HG02943 (cell line): ENCODE data around the gene SLC35E2B.
"Not testable (repeated sequence)": the region's sequence is repeated elsewhere in the genome, so short reads cannot be mapped to it uniquely, and the experiment has no call there.

Experiments
- ATAC-seq: cut with Tn5 transposase; IDR thresholded peaks from one replicate; pipeline ENCODE4 v1.9.1; 2021; ENCODE audit warnings: mild to moderate bottlenecking, low read depth, moderate library complexity; ENCODE audit not compliant: unreplicated experiment

SLC35E2B gene

DNA sequence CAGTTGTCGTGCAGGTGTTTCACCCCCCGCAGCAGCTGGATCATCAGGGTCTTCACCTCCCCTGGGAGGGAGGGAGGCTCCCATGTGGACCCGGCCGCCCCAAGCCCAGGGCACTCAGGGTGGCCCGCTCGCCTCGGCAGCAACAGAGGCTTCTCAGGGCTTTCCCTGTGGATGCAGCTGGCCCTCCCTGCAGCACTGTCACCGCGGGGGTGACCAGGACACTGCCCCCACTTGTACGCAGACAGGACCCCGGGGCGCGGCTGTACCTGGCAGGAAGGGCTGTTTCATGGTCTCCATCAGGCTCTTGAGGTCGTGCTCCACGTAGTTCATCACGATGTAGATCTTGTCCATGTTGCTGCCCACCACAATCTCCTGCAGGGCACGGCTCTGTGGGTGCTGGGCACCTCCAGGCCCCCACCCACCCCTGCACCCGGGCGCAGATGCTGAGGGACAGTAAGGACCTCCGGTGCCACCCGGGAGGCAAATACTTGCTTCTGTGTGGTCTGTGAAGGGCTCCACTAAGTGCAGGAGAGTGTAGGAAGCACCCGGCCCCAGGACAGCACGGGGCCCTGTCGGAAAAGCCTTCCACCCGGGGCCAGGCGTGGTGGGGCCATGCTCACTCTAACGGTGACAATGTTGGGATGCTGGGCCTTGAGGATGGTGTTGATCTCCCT, 11.8 kb upstream of the SLC35E2B start:
- not testable (repeated sequence) for ATAC-seq

DNA sequence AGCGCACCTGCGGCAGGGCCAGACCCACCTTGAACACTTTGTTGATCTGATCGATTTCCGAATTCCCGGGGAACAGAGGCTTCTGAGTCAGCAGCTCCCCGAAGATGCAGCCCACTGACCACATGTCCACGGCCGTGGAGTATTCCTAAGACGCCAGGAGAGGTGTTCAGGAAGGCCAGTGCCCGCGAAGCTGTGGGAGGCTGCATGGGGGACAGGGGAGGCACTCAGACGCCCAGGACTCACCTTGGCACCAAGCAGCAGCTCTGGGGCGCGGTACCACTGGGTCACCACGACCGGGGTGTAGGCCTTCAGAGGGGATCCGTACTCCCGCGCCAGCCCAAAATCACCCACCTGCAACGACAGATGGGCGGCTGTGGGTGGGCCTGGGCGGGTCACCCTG, 11.2 kb upstream of the SLC35E2B start:
- no peak for ATAC-seq

- ATAC-seq = not testable (repeated sequence)
Observed at GRCh38 chr1:1702506-1702905, 9.9 kb upstream of the SLC35E2B start.

DNA sequence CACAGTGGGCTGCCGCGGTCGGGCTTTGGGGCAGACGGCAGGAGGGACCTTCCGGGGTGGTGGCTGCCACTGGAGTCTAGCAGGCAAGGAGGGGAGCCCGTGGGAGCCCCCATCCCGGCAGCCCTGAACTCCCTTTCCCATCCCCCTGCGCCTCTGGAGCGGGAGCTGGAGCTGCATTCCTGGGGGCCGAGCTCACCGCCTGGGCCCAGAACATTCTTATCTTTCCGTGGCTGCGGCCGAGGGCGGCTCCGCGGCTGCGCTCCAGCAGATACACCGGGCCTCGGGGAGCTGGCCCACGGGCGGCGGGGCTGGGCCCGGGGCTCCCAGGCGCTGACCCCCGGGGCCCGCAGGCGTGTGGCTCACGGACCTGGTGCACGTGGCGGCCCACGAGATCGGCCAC, 8.0 kb upstream of the SLC35E2B start:
- ATAC-seq = not testable (repeated sequence)

DNA sequence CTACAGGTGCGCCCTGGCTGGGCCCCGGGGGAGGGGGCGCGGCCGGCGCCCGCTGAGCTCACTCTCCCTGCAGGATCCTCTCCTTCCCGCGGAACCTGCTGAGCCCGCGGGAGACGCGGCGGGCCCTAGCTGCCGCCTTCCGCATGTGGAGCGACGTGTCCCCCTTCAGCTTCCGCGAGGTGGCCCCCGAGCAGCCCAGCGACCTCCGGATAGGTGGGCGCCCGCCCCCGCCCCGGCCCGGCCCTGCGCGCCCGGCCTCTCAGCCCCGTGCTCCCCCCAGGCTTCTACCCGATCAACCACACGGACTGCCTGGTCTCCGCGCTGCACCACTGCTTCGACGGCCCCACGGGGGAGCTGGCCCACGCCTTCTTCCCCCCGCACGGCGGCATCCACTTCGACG, 7.5 kb upstream of the SLC35E2B start:
- ATAC-seq = not testable (repeated sequence)

- not testable (repeated sequence) for ATAC-seq
Observed at GRCh38 chr1:1699061-1699460, 6.5 kb upstream of the SLC35E2B start.

- not testable (repeated sequence) for ATAC-seq
Observed at GRCh38 chr1:1697358-1698183, 5.0 kb upstream of the SLC35E2B start.

DNA sequence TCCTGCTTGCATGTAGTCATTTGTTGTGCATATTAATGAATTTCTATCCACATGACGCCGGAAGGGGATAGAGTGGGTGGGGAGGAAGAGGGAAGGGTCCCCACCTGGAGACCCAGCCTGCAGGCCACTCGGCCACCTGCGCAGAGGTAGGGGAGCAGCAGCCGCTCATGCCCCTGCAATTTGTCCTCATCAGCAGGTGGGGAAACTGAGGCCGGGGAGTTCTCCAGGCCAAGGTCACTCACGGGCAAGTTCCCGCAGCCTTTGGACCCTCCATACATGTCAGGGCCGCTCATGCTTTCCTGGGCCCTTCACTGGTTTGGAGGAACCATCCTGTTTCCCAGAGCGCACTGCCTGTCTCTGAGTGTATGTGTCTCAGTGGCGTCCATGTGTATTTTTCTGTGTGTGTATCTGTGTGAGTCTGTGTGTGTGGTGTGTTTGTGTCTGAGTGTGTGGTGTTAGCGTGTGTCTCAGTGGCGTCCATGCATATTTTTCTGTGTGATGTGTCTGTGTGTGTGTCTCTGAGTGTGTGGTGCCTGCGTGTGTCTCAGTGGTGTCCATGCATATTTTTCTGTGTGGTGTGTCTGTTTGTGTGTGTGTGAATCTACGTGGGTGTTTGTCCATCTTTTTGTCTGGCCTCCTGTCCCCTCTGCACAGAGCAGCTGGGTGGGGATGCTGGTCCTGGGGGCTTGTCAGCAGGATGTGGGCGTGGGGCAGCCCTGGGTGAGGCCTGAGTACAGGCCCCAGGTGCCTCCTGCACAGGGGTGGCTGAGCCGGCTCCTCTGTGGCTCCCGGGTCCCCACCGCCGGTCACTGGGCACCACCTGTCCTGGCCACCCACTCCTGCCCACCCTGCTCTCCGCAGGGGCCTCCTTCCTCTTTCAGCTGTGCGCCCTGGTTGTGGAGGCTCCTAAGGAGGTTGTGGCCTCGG, 4.1 kb upstream of the SLC35E2B start:
- not testable (repeated sequence) for ATAC-seq

DNA sequence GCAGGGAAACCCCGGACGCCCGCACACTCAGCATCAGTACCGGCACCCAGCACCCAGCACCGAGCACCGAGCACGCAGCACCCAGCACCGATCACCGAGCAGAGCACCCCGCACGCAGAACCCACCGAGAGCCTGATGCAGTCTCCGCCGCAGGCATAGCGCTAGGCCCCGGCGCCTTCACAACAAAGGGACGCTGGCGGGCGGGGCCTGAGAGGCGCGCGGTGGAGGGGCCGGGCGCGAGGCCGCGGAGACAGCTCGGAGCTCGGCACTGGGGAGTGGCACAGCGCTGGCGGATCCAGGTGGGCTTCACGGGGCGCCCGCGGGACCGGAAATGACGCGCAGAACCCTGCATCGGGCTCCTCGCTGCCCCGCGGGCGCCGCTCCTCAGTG, 276 bp downstream of the SLC35E2B start:
- peak; percentile 47 for ATAC-seq

DNA sequence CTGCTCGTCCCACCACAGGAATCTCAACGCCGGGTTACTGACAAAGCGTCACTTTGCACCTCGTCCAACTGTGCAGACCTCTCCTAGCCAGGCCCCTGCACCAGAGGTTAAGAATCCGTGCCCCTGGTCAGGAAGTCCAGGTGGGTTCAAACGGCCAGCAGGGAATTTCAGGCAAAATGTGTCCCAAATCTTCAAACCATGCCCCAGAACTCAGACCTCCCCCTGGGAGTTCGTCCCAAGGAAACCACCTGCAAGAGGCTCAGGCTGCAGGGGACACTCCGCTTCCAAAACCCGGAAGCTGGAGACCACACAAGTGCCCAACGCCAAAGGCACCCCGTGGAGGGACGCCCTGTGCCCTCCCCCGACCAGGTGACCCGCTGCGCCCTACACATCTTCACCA, 1.2 kb downstream of the SLC35E2B start:
- not testable (repeated sequence) for ATAC-seq

- not testable (repeated sequence) for ATAC-seq
Observed at GRCh38 chr1:1689526-1689925, 3.1 kb downstream of the SLC35E2B start.

GRCh38 chr1:1687846-1688245, 4.7 kb downstream of the SLC35E2B start:
- no peak for ATAC-seq

GRCh38 chr1:1684031-1684681, 8.4 kb downstream of the SLC35E2B start:
- no peak for ATAC-seq

DNA sequence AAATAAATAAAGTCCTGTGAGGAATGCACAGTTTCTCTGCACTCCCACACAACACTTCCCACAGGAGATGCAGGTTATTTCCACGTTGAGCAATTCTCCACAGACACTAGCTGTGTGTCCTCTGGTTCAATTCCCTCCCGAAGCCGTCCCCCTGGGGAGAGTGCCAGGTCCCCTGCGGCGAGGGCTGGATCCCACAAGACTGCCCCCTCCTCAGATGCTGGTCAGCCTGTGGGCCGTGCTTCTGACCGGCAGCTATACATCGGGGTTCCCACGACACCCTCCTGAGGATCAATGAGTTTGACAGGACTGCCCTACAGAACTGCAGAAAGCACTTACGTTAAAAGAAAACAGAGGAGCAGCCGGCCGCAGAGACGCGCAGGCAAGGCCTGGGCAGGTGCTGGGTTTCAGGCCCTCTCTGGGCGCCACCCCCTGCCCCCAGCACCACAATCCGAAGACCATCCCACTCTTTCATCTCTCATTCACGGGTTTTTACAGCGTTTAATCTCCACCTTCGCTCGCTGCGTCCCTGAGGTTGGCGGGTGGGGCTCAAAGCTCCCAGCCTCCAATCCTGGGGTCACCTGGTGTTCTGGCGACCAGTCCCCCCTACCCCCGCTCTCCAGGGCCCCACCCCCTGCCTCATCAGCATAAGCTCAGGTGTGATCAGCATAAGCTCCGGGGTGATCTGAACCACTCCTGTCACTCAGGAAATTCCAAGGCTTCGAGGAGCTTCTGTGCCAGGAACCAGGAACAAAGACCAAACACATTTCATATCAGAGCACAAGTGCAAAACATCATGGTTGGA, 9.3 kb downstream of the SLC35E2B start:
- ATAC-seq = no peak

GRCh38 chr1:1680912-1681273, 11.7 kb downstream of the SLC35E2B start:
- no peak for ATAC-seq

DNA sequence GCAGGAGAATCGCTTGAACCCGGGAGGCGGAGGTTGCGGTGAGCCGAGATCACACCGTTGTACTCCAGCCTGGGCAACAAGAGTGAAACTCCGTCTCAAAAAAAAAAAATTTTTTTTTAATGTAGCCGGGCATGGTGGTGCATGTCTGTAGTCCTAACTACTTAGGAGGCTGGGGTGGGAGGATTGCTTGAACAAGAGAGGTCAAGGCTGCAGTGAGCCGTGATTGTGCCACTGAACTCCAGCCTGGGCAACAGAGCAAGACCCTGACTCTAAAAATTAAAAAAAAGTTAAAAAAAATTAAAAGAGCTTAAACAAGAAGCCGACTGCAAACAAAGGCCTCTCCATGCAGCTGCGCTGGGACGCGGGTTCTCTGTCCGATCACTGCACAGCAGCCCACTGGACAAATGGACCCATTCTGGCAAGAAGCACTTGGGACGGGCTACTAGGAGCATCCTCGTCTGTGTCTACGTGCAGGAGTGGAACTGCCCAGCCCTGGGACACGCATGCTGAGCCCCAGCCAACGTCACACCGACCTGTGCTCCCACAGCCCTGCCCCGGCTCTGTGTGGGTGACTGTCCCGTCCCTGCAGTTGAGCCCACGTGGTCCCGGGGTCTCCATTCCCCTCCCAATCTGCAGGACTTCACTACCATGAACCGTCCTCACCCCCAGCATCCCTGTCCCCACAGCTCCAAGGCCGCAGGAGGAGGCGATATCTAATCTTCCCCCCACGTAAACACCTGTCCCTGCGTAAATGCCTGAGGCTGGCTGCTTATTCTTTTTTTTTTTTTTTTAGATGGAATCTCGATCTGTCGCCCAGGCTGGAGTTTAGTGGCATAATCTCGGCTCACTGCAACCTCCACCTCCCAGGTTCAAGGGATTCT, 12.3 kb downstream of the SLC35E2B start:
- ATAC-seq = no peak

DNA sequence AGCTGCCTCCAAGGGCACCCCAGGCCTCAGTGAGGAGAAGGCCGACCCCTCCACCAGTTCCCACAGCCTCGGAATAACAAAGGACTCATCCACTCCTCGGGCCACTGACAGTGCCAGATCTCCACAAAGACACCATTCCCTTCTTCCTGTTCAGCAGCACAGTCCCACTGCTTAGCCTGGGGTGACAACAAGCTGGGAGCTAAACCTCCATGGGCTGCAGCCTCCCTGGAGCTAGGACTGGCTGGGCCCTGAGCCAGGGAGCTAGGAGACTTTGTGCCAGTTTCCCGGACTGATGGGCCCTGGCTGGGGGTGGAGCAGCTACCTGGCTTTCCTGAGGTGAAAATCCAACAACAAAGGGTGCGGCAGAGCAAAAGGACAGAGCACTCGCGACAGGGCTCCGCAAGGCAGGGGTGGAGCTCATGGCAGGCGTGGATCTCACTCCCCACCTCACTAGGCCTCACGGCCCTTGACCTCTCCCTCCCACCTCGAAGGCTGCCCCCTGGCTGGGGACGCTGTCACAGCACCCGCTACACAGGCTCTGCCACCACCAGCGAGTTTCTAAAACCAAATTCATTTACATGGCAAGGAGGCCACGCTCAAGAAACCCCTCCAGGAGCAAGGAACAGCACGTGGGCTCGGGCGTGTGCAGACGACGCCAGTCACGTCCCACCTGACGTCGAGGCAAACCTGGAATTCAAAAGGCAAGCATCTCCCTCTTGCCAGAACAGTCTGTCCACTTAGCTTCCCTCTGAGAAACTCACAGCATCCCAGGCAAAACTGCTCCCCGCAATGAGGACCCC, 13.8 kb downstream of the SLC35E2B start:
- peak; percentile 4 for ATAC-seq
